Right lobe of liver (tissue), 4 donors: ENCODE data around the gene PLEKHM1.

Source experiments
- CTCF ChIP-seq, 4 donors: fragments of 200-600 bp in 3 of 4; fragments of 450-650 bp in 1 of 4; IDR thresholded peaks; one replicate each; pipeline versions ENCODE4 v1.5.1 to v1.8.0; 2016 to 2022; ENCODE audit warnings: antibody characterized with exemption in 4 of 4, mild to moderate bottlenecking in 2 of 4
- POLR2A ChIP-seq: fragments of 450-650 bp; IDR thresholded peaks from one replicate; pipeline ENCODE4 v1.6.1; 2017; ENCODE audit warnings: antibody characterized with exemption, mild to moderate bottlenecking
- donor health status: DM: no; HTN: no; CAD: no.
- donor health status: DM: no; HTN: no; CAD: no.
- donor health status: DM: no; HTN: yes; CAD: no.

- no peak for TF ChIP-seq CTCF (IDR thresholded peaks at IDR 0.05)
- TF ChIP-seq POLR2A: no peak
Measured at GRCh38 chr17:45438931-45439610, 51.5 kb downstream of the PLEKHM1 start.
